IMR-90 (cell line): Measurements from ENCODE around the gene GEMIN8.

ENCODE experiments used
- MAZ ChIP-seq: IDR thresholded peaks from 2 replicates; pipeline ENCODE4 v1.6.1; 2012; ENCODE audit warnings: low read depth, mild to moderate bottlenecking, low read length, improper control_type of control experiment, moderate library complexity, borderline replicate concordance
- POLR2A ChIP-seq: IDR thresholded peaks from 2 replicates; pipeline ENCODE4 v1.6.1; 2012; ENCODE audit warnings: mild to moderate bottlenecking, low read depth, low read length
- RAD21 ChIP-seq: IDR thresholded peaks from 2 replicates; pipeline ENCODE4 v1.6.1; 2012; ENCODE audit warnings: low read length, improper control_type of control experiment
- RCOR1 ChIP-seq: IDR thresholded peaks from 2 replicates; pipeline ENCODE4 v1.6.1; 2012; ENCODE audit warnings: mild to moderate bottlenecking, low read length, improper control_type of control experiment; ENCODE audit not compliant: insufficient replicate concordance
- SMC3 ChIP-seq: fragments of 150-350 bp; IDR thresholded peaks from 2 replicates; pipeline ENCODE4 v1.6.1; 2016; ENCODE audit warnings: low read depth, mild to moderate bottlenecking, antibody characterized with exemption, low read length, moderate library complexity
- TF ChIP-seq, protein P1 (sequence below): fragments of 150-350 bp; IDR thresholded peaks from 2 replicates; pipeline ENCODE4 v1.6.1; 2017; ENCODE audit warnings: mild to moderate bottlenecking, antibody characterized with exemption, low read length, low read depth
- TF ChIP-seq, protein P2 (sequence below): conservative IDR thresholded peaks from 2 replicates; pipeline ENCODE4 v1.5.1; 2012; ENCODE audit warnings: mild to moderate bottlenecking, low read depth, low read length, improper control_type of control experiment

DNA sequence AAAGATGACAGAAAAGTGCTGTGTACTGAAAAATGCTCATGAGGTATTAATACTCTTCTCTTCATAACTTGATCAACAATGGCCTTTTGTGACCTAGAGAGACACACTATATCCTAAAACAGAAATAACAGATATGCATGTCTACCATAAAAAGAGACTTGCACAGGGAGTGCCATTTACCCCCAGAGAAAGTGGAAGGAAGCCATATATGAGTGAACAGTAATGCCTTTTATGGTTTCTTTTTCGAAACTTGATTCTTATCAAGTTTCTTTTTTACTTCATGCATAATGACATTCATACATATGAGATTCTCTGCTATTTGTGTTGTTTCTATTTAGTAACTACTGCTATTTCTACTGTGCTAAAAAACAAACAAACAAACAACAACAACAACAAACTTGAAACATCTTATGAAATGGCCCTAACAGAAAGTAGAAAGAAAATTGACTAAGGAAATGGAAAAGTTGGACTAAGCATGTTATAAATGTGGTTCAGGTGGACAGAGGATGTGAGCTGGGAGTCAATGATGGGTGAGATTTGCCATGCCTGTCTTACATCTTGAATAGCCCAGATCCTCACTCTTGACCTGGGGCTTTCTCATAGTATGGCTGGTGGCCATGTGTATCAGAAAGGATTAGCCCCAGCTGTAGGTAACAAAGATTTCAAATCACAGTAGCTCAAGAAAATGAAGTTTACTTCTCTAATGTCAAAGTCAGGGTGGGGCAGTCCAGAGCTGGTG lies 43.8 kb downstream of the GEMIN8 start:
- TF ChIP-seq, protein P1, sequence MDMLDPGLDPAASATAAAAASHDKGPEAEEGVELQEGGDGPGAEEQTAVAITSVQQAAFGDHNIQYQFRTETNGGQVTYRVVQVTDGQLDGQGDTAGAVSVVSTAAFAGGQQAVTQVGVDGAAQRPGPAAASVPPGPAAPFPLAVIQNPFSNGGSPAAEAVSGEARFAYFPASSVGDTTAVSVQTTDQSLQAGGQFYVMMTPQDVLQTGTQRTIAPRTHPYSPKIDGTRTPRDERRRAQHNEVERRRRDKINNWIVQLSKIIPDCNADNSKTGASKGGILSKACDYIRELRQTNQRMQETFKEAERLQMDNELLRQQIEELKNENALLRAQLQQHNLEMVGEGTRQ = no peak
- TF ChIP-seq, protein P2, sequence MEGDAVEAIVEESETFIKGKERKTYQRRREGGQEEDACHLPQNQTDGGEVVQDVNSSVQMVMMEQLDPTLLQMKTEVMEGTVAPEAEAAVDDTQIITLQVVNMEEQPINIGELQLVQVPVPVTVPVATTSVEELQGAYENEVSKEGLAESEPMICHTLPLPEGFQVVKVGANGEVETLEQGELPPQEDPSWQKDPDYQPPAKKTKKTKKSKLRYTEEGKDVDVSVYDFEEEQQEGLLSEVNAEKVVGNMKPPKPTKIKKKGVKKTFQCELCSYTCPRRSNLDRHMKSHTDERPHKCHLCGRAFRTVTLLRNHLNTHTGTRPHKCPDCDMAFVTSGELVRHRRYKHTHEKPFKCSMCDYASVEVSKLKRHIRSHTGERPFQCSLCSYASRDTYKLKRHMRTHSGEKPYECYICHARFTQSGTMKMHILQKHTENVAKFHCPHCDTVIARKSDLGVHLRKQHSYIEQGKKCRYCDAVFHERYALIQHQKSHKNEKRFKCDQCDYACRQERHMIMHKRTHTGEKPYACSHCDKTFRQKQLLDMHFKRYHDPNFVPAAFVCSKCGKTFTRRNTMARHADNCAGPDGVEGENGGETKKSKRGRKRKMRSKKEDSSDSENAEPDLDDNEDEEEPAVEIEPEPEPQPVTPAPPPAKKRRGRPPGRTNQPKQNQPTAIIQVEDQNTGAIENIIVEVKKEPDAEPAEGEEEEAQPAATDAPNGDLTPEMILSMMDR = no peak
- TF ChIP-seq POLR2A = no peak
- TF ChIP-seq RCOR1 = no peak
- no peak for TF ChIP-seq SMC3
- TF ChIP-seq RAD21 = no peak
- no peak for TF ChIP-seq MAZ
